SK-N-SH treated with all-trans-retinoic acid at 6 μM for 48 hours (cell line): ENCODE data around the gene HSPA8.
A peak's percentile ranks its signal among the peaks of the same experiment; 100 is the strongest.

ENCODE experiments used
- ATAC-seq: fragments of 200-7000 bp; cut with Tn5 transposase; 3 replicates; pipeline ENCODE4 v1.9.1; 2020; ENCODE audit warnings: mild to moderate bottlenecking, moderate library complexity
- ARNTL ChIP-seq: fragments of 450-650 bp; formaldehyde crosslinking; IDR thresholded peaks from 2 replicates; pipeline ENCODE4 v1.5.0; 2020; ENCODE audit warnings: low read depth, mild to moderate bottlenecking, moderate library complexity, borderline replicate concordance
- BACH2 ChIP-seq: fragments of 250-450 bp; sonication (Bioruptor Pico); IDR thresholded peaks from 2 replicates; pipeline ENCODE4 v1.9.0; 2021; ENCODE audit warnings: mild to moderate bottlenecking, borderline replicate concordance
- ESRRG ChIP-seq: fragments of 250-450 bp; sonication (Bioruptor Pico); IDR thresholded peaks from 2 replicates; pipeline ENCODE4 v1.6.1; 2021; ENCODE audit warnings: mild to moderate bottlenecking
- GLIS3 ChIP-seq: fragments of 250-450 bp; sonication (Bioruptor Pico); IDR thresholded peaks from 2 replicates; pipeline ENCODE4 v1.5.0; 2020; ENCODE audit warnings: mild to moderate bottlenecking, moderate library complexity
- ISL1 ChIP-seq: fragments of 250-450 bp; sonication (Bioruptor Pico); IDR thresholded peaks from 2 replicates; pipeline ENCODE4 v2.1.2; 2022; ENCODE audit warnings: mild to moderate bottlenecking, moderate library complexity
- OSR1 ChIP-seq: fragments of 250-450 bp; sonication (Bioruptor Pico); IDR thresholded peaks from 2 replicates; pipeline ENCODE4 v1.8.0; 2022; ENCODE audit warnings: moderate library complexity, mild to moderate bottlenecking, inconsistent platforms
- PPARA ChIP-seq: fragments of 250-450 bp; sonication (Bioruptor Pico); IDR thresholded peaks from 2 replicates; pipeline ENCODE4 v1.5.0; 2020; ENCODE audit warnings: mild to moderate bottlenecking, borderline replicate concordance
- RARB ChIP-seq: fragments of 250-450 bp; sonication (Bioruptor Pico); IDR thresholded peaks from 2 replicates; pipeline ENCODE4 v1.8.0; 2021; ENCODE audit warnings: mild to moderate bottlenecking, moderate library complexity
- TCF4 ChIP-seq: fragments of 250-450 bp; sonication (Bioruptor Pico); IDR thresholded peaks from 2 replicates; pipeline ENCODE4 v1.8.0; 2021; ENCODE audit warnings: mild to moderate bottlenecking, moderate library complexity, borderline replicate concordance
- TOX ChIP-seq: fragments of 250-450 bp; sonication (Bioruptor Pico); IDR thresholded peaks from 2 replicates; pipeline ENCODE4 v1.8.0; 2021; ENCODE audit warnings: mild to moderate bottlenecking, moderate library complexity, borderline replicate concordance
- ZC3H10 ChIP-seq: fragments of 250-450 bp; sonication (Bioruptor Pico); IDR thresholded peaks from 2 replicates; pipeline ENCODE4 v1.5.1; 2021; ENCODE audit warnings: mild to moderate bottlenecking, moderate library complexity
- ZFP3 ChIP-seq: fragments of 250-450 bp; sonication (Bioruptor Pico); IDR thresholded peaks from 2 replicates; pipeline ENCODE4 v1.5.0; 2020; ENCODE audit warnings: mild to moderate bottlenecking, moderate library complexity
- ZFP30 ChIP-seq: fragments of 450-650 bp; formaldehyde crosslinking; IDR thresholded peaks from 2 replicates; pipeline ENCODE4 v1.5.0; 2022; ENCODE audit warnings: mild to moderate bottlenecking, moderate library complexity
- ZNF565 ChIP-seq: fragments of 450-650 bp; formaldehyde crosslinking; conservative IDR thresholded peaks from 2 replicates; pipeline ENCODE4 v1.5.0; 2020; ENCODE audit warnings: low read depth, mild to moderate bottlenecking, moderate library complexity
- ZNF70 ChIP-seq: fragments of 450-650 bp; formaldehyde crosslinking; IDR thresholded peaks from 2 replicates; pipeline ENCODE4 v1.5.0; 2020; ENCODE audit warnings: mild to moderate bottlenecking, moderate library complexity
- ZNF8 ChIP-seq: fragments of 450-650 bp; formaldehyde crosslinking; IDR thresholded peaks from 2 replicates; pipeline ENCODE4 v1.5.0; 2020; ENCODE audit warnings: mild to moderate bottlenecking, moderate library complexity
- TF ChIP-seq, protein P1 (sequence below): fragments of 250-450 bp; sonication (Bioruptor Pico); IDR thresholded peaks from 2 replicates; pipeline ENCODE4 v1.5.0; 2020; ENCODE audit warnings: mild to moderate bottlenecking, moderate library complexity
- TF ChIP-seq, protein P2 (sequence below): fragments of 250-450 bp; sonication (Bioruptor Pico); IDR thresholded peaks from 2 replicates; pipeline ENCODE4 v1.5.1; 2021; ENCODE audit warnings: mild to moderate bottlenecking, moderate library complexity
- TF ChIP-seq, protein P3 (sequence below): fragments of 250-450 bp; sonication (Bioruptor Pico); IDR thresholded peaks from 2 replicates; pipeline ENCODE4 v1.5.1; 2020; ENCODE audit warnings: low read depth, mild to moderate bottlenecking, moderate library complexity
- TF ChIP-seq, protein P4 (sequence below): fragments of 250-450 bp; sonication (Bioruptor Pico); IDR thresholded peaks from 2 replicates; pipeline ENCODE4 v1.8.0; 2020; ENCODE audit warnings: mild to moderate bottlenecking, moderate library complexity, borderline replicate concordance

HSPA8 gene

DNA sequence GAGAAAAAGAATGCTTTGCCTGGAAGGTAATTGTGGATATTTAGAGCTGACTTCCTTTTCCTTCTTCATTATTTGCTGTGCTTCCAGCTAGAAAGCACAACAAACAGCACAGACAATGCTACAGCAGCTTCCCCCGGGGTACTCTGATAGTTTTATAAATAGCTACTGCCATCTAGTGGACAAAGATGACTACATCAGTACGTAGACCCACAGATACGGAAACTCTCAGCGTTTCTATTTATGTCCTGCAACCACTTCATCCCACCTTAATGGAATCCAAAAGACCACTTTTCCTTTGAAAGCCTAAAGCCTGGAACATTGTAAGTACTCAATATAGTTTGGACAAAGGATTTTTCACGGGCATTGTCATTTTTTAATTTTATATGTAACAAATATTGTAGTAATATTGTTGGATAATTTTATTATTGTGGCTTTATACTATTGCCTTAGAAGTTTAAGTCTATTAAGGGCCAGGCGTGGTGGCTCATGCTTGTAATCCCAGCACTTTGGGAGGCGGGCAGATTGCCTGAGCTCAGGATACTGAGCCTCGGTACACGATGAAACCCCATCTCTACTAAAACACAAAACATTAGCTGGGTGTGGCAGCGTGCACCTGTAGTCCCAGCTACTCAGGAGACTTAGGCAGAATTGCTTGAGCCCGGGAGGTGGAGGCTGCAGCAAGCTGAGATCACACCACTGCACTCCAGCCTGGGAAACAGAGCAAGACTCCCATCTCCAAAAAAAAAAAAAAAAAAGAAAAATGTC is 7.5 kb downstream of the HSPA8 start (continued):
- TF ChIP-seq, protein P1, sequence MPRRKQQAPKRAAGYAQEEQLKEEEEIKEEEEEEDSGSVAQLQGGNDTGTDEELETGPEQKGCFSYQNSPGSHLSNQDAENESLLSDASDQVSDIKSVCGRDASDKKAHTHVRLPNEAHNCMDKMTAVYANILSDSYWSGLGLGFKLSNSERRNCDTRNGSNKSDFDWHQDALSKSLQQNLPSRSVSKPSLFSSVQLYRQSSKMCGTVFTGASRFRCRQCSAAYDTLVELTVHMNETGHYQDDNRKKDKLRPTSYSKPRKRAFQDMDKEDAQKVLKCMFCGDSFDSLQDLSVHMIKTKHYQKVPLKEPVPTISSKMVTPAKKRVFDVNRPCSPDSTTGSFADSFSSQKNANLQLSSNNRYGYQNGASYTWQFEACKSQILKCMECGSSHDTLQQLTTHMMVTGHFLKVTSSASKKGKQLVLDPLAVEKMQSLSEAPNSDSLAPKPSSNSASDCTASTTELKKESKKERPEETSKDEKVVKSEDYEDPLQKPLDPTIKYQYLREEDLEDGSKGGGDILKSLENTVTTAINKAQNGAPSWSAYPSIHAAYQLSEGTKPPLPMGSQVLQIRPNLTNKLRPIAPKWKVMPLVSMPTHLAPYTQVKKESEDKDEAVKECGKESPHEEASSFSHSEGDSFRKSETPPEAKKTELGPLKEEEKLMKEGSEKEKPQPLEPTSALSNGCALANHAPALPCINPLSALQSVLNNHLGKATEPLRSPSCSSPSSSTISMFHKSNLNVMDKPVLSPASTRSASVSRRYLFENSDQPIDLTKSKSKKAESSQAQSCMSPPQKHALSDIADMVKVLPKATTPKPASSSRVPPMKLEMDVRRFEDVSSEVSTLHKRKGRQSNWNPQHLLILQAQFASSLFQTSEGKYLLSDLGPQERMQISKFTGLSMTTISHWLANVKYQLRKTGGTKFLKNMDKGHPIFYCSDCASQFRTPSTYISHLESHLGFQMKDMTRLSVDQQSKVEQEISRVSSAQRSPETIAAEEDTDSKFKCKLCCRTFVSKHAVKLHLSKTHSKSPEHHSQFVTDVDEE (CRISPR knock-in tag), result no peak
- TF ChIP-seq PPARA (CRISPR knock-in tag), result no peak
- TF ChIP-seq ISL1 (CRISPR knock-in tag), result no peak
- no peak for TF ChIP-seq ZNF565 (CRISPR knock-in tag)
- TF ChIP-seq ZNF8, result no peak
- TF ChIP-seq RARB (CRISPR knock-in tag), result no peak
- no peak for TF ChIP-seq ARNTL (CRISPR knock-in tag)

DNA sequence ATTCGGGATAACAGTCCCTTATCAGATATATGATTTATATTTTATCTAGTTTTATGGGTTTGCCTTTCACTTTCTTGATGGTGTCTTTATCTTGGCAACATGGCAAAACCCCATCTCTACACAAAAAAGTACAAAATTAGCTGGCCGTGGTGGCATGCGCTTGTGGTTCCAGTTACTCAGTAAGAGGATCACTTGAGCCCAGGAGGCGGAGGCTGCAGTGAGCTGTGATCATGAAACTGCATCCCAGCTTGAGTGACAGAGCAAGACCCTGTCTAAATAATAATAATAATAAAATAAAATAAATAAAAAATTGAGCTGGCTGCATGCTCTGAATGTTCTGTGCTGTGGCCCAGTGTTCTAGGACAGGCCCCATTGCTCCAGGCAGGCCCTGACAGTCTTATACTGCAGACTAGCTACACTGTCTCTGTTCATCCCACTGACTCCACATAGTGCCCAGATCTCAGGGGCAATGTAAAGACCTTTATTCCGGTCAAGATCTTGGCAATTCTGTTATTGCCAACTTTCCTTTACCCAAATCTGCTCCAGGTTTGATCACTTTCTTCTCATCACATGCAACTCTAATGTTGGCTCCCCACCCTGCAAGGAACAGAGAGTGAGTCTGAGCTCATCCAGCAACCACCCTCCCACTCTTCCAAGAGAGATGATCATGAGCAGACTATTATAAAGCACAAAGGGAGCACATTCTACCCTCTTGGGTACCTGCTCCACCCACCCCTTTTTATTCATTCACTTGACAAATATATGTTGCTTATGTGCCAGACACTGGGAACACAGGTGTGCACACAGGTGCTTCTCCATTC is 8.8 kb downstream of the HSPA8 start:
- ATAC-seq, result peak; percentile 13
- no peak for TF ChIP-seq TOX (CRISPR knock-in tag)
- TF ChIP-seq PPARA (CRISPR knock-in tag), result no peak
- TF ChIP-seq ISL1 (CRISPR knock-in tag), result no peak
- no peak for TF ChIP-seq ESRRG
- TF ChIP-seq ZFP30 (CRISPR knock-in tag), result no peak
- TF ChIP-seq, protein P2, sequence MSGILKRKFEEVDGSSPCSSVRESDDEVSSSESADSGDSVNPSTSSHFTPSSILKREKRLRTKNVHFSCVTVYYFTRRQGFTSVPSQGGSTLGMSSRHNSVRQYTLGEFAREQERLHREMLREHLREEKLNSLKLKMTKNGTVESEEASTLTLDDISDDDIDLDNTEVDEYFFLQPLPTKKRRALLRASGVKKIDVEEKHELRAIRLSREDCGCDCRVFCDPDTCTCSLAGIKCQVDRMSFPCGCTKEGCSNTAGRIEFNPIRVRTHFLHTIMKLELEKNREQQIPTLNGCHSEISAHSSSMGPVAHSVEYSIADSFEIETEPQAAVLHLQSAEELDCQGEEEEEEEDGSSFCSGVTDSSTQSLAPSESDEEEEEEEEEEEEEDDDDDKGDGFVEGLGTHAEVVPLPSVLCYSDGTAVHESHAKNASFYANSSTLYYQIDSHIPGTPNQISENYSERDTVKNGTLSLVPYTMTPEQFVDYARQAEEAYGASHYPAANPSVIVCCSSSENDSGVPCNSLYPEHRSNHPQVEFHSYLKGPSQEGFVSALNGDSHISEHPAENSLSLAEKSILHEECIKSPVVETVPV (CRISPR knock-in tag), result no peak
- no peak for TF ChIP-seq TCF4
- TF ChIP-seq, protein P3, sequence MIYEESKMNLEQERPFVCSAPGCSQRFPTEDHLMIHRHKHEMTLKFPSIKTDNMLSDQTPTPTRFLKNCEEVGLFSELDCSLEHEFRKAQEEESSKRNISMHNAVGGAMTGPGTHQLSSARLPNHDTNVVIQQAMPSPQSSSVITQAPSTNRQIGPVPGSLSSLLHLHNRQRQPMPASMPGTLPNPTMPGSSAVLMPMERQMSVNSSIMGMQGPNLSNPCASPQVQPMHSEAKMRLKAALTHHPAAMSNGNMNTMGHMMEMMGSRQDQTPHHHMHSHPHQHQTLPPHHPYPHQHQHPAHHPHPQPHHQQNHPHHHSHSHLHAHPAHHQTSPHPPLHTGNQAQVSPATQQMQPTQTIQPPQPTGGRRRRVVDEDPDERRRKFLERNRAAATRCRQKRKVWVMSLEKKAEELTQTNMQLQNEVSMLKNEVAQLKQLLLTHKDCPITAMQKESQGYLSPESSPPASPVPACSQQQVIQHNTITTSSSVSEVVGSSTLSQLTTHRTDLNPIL (CRISPR knock-in tag), result no peak
- TF ChIP-seq ZNF565 (CRISPR knock-in tag), result no peak
- no peak for TF ChIP-seq RARB (CRISPR knock-in tag)
- TF ChIP-seq GLIS3, result no peak
- TF ChIP-seq ZNF70 (CRISPR knock-in tag), result no peak
- TF ChIP-seq, protein P1 (CRISPR knock-in tag), result no peak

DNA sequence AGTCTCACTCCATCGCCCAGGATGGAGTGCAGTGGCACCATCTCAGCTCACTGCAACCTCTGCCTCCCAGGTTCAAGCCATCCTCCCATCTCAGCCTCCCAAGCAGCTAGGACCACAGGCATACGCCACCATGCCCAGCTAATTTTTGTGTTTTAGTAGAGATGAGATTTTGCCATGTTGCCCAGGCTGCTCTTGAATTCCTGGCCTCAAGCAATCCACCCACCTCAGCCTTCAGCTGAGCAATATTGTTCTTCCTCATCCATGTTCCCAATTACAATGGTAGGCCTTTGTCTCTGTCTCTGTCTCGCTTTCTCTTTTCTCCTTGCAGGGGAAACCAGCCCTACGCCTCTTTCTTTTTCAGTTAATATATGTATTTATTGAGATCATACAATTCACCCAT is 10.3 kb downstream of the HSPA8 start:
- ATAC-seq, result no peak
- no peak for TF ChIP-seq OSR1 (CRISPR knock-in tag)
- TF ChIP-seq, all 23 proteins: peak for 0

DNA sequence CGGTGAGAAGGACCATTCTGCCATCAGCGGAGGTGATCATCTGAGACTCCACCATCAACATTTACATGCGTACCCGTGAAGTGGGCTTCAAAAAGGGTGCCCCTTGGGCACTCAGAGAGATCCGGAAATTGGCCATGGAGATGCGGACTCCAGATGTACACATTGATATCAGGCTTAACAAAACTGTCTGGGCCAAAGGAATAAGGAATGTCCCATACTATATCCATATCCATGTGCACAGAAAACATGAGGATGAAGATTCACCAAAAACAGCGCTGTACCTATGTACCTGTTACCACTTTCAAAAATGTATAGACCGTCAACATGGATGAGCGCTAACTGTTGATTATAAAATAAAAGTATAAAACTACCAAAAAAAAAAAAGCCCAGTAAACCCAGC is 10.8 kb downstream of the HSPA8 start:
- ATAC-seq, result no peak
- no peak for TF ChIP-seq RARB (CRISPR knock-in tag)
- no peak for TF ChIP-seq BACH2
- no peak for TF ChIP-seq ZFP30 (CRISPR knock-in tag)
- TF ChIP-seq, protein P4, sequence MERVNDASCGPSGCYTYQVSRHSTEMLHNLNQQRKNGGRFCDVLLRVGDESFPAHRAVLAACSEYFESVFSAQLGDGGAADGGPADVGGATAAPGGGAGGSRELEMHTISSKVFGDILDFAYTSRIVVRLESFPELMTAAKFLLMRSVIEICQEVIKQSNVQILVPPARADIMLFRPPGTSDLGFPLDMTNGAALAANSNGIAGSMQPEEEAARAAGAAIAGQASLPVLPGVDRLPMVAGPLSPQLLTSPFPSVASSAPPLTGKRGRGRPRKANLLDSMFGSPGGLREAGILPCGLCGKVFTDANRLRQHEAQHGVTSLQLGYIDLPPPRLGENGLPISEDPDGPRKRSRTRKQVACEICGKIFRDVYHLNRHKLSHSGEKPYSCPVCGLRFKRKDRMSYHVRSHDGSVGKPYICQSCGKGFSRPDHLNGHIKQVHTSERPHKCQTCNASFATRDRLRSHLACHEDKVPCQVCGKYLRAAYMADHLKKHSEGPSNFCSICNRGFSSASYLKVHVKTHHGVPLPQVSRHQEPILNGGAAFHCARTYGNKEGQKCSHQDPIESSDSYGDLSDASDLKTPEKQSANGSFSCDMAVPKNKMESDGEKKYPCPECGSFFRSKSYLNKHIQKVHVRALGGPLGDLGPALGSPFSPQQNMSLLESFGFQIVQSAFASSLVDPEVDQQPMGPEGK, result no peak
- TF ChIP-seq ZNF565 (CRISPR knock-in tag), result no peak
- TF ChIP-seq, protein P1 (CRISPR knock-in tag), result no peak
- no peak for TF ChIP-seq ZC3H10 (CRISPR knock-in tag)
- TF ChIP-seq ARNTL (CRISPR knock-in tag), result no peak
- no peak for TF ChIP-seq TCF4
- no peak for TF ChIP-seq ZFP3 (CRISPR knock-in tag)
